HG02759 (cell line): Measurements from ENCODE around the gene RASA3.
"Not testable (repeated sequence)": the region's sequence is repeated elsewhere in the genome, so short reads cannot be mapped to it uniquely, and the experiment has no call there.

Experiments
- ATAC-seq: cut with Tn5 transposase; IDR thresholded peaks from one replicate; pipeline ENCODE4 v1.9.1; 2021; ENCODE audit warnings: mild to moderate bottlenecking, moderate library complexity; ENCODE audit not compliant: unreplicated experiment

Gene RASA3

DNA sequence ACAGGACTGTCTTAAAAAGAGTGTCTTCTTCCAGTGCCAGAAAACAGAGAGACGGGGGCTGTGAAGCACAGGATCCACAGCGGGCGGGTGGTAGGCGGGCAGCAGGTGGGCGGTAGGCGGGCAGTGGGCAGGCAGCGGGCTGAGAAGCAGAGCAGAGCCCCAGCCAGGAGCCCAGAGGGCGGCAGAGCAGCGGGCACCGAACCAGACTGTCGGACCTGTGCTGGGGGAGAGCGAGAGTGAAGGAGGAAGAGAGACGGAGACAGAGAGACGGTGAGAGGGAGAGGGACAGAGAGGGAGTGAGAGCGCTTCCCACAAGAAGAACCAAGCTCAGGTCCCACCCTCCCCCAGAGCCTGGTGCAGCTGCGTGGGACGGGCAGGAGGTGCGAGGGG, 30.3 kb downstream of the RASA3 start:
- no peak for ATAC-seq

- no peak for ATAC-seq
Observed at GRCh38 chr13:114101358-114102130, 30.9 kb downstream of the RASA3 start.

- no peak for ATAC-seq
Observed at GRCh38 chr13:114100446-114101357, 31.7 kb downstream of the RASA3 start.

DNA sequence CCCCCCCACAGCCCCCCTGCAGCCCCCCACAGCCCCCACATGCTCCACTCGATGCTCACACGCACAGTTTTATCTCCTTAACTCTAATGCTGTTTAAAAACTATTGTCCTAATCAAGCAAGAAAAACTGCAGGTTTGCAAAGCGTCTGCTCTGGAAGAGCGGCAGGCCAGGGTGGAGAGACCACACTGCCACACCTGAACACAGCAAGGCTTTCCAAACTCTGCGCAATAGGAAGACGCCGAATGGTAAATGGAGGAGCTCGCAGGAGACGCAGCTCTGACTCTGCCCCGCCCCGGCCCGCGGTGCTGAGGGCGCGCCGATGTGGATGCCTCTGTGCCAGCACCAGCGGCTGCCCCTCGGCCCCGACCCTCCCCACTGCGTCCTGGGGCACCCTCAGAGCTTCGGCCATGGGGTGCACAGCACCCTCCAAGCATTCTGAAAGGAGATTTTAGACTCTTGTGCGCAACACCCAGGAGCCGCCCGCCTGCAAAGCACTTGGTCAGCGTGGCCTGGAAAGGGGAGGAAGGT, 32.4 kb downstream of the RASA3 start:
- ATAC-seq, result no peak

DNA sequence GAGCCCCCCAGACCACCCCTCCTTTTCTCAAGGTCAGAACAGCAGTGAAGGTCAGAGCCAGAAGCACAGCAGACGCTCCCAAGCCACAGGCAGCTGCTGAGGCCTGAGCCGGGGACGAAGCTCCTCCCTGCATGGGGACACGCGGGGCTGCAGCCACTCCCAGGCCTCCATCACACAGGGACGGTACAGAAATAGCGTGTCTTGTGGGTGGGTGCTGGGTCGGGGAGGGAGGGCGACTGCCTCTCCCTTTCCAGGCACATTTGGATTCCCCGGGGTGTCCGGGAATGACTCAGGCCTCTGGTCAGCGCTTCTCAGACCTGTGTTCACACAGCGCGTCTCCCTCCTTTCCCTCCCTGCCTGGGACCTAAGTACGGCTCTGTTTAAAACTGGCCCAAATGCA, 33.2 kb downstream of the RASA3 start:
- ATAC-seq, result no peak

- not testable (repeated sequence) for ATAC-seq
Observed at GRCh38 chr13:114098689-114099056, 33.8 kb downstream of the RASA3 start.

DNA sequence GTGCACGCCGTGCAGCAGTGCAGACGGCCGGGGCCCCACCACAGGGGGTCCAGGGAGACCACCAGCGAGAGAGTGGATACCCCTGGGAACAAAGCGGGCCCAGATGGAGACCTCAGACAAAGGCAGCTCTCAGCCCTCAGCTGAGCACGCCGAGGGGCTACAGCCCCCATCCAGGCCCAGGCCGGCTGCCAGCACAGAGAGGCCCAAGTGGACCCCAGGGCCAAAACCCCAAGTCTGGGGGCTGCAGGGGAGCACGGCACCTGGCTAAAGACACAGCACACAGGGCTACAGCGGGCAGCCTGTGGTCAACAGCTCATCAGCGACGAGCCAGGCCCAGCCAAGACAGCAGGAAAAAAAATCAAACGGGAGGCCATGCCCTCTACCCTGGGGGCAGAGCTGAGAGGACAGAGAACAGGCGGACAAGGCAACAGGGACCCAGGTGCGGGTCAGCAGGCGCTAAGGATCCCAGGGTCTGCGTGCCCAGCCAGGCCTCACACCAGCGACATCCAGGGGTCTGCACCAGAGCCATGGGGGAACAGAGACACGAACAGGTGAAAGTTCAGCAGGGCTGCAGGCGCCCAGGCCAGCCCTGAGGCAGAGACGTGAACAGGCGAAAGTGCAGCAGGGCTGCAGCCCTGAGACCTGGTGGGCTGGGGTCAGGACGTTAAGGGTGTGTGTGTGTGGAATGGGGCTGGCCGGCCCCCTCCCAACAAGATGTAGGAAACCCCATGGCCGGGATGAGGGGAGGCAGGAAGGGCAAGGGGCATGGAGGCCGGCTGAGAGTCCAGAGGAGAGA, 34.3 kb downstream of the RASA3 start:
- ATAC-seq, result no peak

- ATAC-seq, result no peak
Observed at GRCh38 chr13:114097212-114097892, 35.1 kb downstream of the RASA3 start.

GRCh38 chr13:114096811-114097211, 35.6 kb downstream of the RASA3 start:
- ATAC-seq, result no peak

- ATAC-seq, result no peak
Observed at GRCh38 chr13:114096031-114096485, 36.4 kb downstream of the RASA3 start.

GRCh38 chr13:114095486-114095885, 36.9 kb downstream of the RASA3 start:
- ATAC-seq, result no peak

DNA sequence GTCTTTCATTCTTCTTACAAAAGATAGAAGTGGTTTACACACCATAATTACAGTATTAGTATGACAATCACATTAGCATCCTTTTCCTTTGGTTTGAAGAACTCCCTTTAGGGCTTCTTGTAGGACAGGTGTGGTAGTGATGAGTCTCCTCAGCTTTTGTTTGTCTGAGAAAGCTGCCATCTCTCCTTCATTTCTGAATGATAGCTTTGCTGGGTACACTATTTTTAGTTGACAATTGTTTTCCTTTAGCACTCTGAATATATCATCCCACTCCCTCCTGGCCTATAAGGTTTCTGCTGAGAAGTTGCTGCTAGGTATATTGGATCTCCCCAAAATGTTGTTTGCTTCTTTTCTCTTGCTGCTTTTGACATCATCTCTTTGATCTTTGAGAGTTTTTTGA, 39.3 kb downstream of the RASA3 start:
- no peak for ATAC-seq

GRCh38 chr13:114092468-114092867, 40.0 kb downstream of the RASA3 start:
- ATAC-seq, result no peak

GRCh38 chr13:114090476-114090875, 41.9 kb downstream of the RASA3 start:
- no peak for ATAC-seq

DNA sequence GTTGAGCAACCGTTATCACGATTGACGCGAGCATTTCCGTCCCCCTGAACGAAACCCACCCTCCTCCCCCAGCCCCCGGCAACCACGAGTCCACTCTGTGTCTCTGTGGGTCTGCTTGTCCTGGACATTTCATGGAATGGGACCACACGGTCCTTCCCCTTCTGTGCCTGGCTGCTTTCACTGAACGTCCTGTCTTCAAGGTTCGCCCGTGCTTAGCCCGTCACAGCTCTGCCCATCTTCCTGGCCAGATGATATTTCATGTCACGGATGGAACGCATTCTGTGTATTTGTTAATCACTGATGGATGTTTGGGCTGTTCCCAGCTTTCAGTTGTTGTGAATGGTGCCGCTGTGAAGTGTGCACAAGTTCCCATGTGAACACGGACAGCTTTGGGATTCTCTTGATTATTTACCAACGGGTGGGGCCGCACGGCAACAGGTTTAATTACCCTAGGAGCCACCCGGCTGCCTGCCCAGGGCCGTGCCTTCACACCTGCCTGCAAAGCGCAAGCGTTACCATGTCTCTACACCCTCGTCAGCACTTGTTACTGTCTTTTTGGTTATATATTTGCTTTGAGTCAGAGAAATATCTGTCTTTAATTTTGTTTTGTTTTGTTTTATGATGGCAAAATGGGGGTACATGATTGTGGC, 42.5 kb downstream of the RASA3 start:
- ATAC-seq, result no peak

DNA sequence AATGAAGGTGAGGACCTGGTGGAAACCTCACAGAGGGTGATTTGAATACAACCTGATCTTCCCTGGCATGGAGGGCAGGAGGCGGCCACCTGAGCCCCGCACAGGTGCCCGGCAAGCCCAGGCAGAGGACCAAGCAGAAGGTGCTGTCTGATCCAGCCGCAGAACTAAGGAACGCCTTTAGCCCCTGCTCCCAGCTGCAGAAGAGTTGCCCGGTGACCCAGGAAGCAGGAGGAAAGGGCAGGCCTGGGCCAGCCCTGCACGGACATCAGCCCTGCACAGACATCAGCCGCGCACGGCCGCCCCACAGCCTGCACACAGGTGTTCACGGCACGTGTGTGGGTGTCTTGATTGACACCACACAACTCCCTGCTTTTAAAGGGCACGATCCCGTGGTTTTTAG, 43.1 kb downstream of the RASA3 start:
- no peak for ATAC-seq

- no peak for ATAC-seq
Observed at GRCh38 chr13:114088863-114089262, 43.6 kb downstream of the RASA3 start.

DNA sequence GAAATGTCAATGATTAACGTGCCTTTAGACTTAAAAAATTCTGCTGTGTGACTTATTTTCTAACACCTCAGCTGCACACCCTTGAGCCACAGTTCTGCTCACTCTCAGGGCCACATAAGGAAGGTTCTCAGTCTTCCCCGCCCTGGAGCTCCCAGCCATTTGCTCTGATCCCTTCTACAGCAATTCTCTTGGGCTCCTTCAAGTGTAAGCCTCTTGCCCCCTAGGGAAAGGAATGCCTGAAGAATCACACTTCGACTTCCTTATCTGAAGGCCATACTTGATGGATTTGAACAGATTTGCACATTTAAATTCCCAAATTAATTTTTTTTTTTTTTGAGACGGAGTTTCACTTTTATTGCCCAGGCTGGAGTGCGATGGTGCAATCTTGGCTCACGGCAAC, 44.2 kb downstream of the RASA3 start:
- ATAC-seq, result no peak

DNA sequence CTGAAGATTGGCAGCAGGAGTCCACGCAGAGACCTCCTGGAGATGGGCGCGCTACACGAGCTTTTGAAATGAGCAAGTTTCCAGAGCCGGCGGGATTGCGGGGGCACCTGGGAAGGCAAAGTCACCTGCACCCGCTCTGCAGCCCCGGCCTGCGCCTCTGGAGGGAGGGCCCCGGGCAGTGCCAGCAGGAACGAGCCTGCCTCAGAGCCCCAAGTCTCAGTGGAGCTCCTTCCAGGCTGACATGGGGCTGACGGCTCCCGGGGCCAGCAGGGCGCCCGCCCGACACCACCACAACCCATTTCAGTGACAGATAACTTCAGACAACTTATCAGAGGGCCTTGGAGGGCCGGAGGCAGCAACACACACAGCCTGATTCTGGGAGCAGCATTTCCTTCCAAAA, 45.0 kb downstream of the RASA3 start:
- no peak for ATAC-seq
